Keratinocyte (primary cell): ENCODE data around the gene USP12. TPM values are rescaled to one million over a fixed set of nuclear protein-coding genes. Genes with fewer than 3 reads are reported as not detected.

Experiments
- DNase-seq: peaks from one replicate; pipeline ENCODE4 v3.0.0-alpha.2; 2011; ENCODE audit warnings: low read depth, missing footprints, low spot score
- FAIRE-seq: peaks from 2 replicates; lab custom pipeline; 2011; peaks lifted over from hg19 to GRCh38; lab: Jason Lieb, UNC
- H2AFZ ChIP-seq: 2 replicates; pipeline ENCODE4 v1.6.0; 2012; ENCODE audit warnings: low read length, control low read depth, inconsistent platforms; ENCODE audit not compliant: control insufficient read depth
- H3K27ac ChIP-seq: 2 replicates; pipeline ENCODE4 v1.5.1; 2011; ENCODE audit warnings: low read length; ENCODE audit not compliant: control insufficient read depth, insufficient read depth
- H3K27me3 ChIP-seq: 3 replicates; pipeline ENCODE4 v1.6.0; 2011; ENCODE audit warnings: low read length; ENCODE audit not compliant: control insufficient read depth, insufficient read depth; ENCODE audit errors: extremely low read depth
- H3K36me3 ChIP-seq, 2 experiments: 2 replicates in 1 of 2; 3 replicates in 1 of 2; pipeline ENCODE4 v1.5.1; 2011; ENCODE audit warnings: low read length in 2 of 2, mild to moderate bottlenecking in 1 of 2; ENCODE audit not compliant: control insufficient read depth in 2 of 2, insufficient read depth in 2 of 2; ENCODE audit errors: extremely low read depth in 1 of 2
- H3K4me1 ChIP-seq: 3 replicates; pipeline ENCODE4 v1.5.1; 2011; ENCODE audit warnings: low read length; ENCODE audit not compliant: control insufficient read depth, insufficient read depth; ENCODE audit errors: extremely low read depth
- H3K4me2 ChIP-seq: 3 replicates; pipeline ENCODE4 v1.6.0; 2011; ENCODE audit warnings: low read depth, low read length; ENCODE audit not compliant: control insufficient read depth, insufficient read depth; ENCODE audit errors: extremely low read depth
- H3K4me3 ChIP-seq, 3 experiments: fragments of 200-600 bp in 1 of 3; sonication (generic) in 1 of 3; 2 replicates in 2 of 3; 3 replicates in 1 of 3; pipeline ENCODE4 v1.5.1; 2011 to 2016; ENCODE audit warnings: low read length in 3 of 3, mild to moderate bottlenecking in 3 of 3, control low read depth in 2 of 3, inconsistent platforms in 1 of 3, low read depth in 1 of 3, mixed read lengths in 1 of 3, mixed run types in 1 of 3, moderate library complexity in 1 of 3; ENCODE audit not compliant: control insufficient read depth in 2 of 3, insufficient read depth in 2 of 3; ENCODE audit errors: extremely low read depth in 1 of 3
- H3K79me2 ChIP-seq: 2 replicates; pipeline ENCODE4 v1.6.0; 2012; ENCODE audit warnings: low read length; ENCODE audit not compliant: control insufficient read depth, insufficient read depth
- H3K9ac ChIP-seq: 3 replicates; pipeline ENCODE4 v1.6.0; 2011; ENCODE audit warnings: low read length; ENCODE audit not compliant: control insufficient read depth, insufficient read depth; ENCODE audit errors: extremely low read depth
- H3K9me1 ChIP-seq: 3 replicates; pipeline ENCODE4 v1.6.0; 2011; ENCODE audit warnings: low read length; ENCODE audit not compliant: control insufficient read depth, insufficient read depth; ENCODE audit errors: extremely low read depth
- H3K9me3 ChIP-seq: 2 replicates; pipeline ENCODE4 v1.5.1; 2012; ENCODE audit warnings: low read depth, low read length; ENCODE audit not compliant: control insufficient read depth
- H4K20me1 ChIP-seq: 3 replicates; pipeline ENCODE4 v1.6.0; 2011; ENCODE audit warnings: low read length; ENCODE audit not compliant: control insufficient read depth, insufficient read depth; ENCODE audit errors: extremely low read depth
- EZH2 ChIP-seq: IDR thresholded peaks from one replicate; pipeline ENCODE4 v1.6.1; 2012; ENCODE audit warnings: inconsistent platforms, mild to moderate bottlenecking, low read length, moderate library complexity
- dilution Hi-C: fragments of 300-500 bp; cut with MboI; formaldehyde crosslinking; loops from one replicate; pipeline ENCODE4 v1.7.0; 2020; ENCODE audit warnings: low sequenced_read_pairs; ENCODE audit not compliant: extremely low pct_ligation_motif_present
- polyA plus RNA-seq, 5 experiments: library from polyadenylated mRNA; depleted of rRNA in 3 of 5; stranded (reverse) in 3 of 5; stranded (forward) in 1 of 5; unstranded in 1 of 5; fragments of >200 nt; gene quantifications; 1 replicate in 1 of 5; 2 replicates in 3 of 5; 3 replicates in 1 of 5; pipeline versions ENCODE4 v1.2.1 to v1.2.3, GENCODE V29; 2011 to 2012; ENCODE audit warnings: missing spikeins in 2 of 5, low read depth in 1 of 5, low replicate concordance in 1 of 5
- TF ChIP-seq, protein P1 (sequence below), 3 experiments: IDR thresholded peaks in 1 of 3; conservative IDR thresholded peaks in 1 of 3; optimal IDR thresholded peaks in 1 of 3; 2 replicates in 2 of 3; 3 replicates in 1 of 3; pipeline versions ENCODE3 to v1.5.1; 2011; ENCODE audit warnings: low read length in 3 of 3, mild to moderate bottlenecking in 3 of 3, moderate library complexity in 2 of 3, control low read depth in 1 of 3, inconsistent platforms in 1 of 3; ENCODE audit not compliant: insufficient read depth in 2 of 3; ENCODE audit errors: extremely low read depth in 1 of 3

USP12 gene
- polyA plus RNA-seq, 1 donor (not counting 4 experiments of a cell fraction or from before 2014, with no cell fraction given) = 20.7 TPM

- H3K4me2 ChIP-seq = no peak overlapping the region
- no peak overlapping the region for H3K9ac ChIP-seq
- no peak overlapping the region for H3K4me3 ChIP-seq
- H3K4me1 ChIP-seq = no peaks in the 10 kb centered on the region
- dilution Hi-C loops = no loop called here
- no peaks in the 10 kb centered on the region for H4K20me1 ChIP-seq
- DNase-seq (no peak), FAIRE-seq (no peak)
- no peaks in the 10 kb centered on the region for H3K79me2 ChIP-seq
- H3K36me3 ChIP-seq = no peaks in the 10 kb centered on the region
- no peak for TF ChIP-seq EZH2
- TF ChIP-seq, protein P1, sequence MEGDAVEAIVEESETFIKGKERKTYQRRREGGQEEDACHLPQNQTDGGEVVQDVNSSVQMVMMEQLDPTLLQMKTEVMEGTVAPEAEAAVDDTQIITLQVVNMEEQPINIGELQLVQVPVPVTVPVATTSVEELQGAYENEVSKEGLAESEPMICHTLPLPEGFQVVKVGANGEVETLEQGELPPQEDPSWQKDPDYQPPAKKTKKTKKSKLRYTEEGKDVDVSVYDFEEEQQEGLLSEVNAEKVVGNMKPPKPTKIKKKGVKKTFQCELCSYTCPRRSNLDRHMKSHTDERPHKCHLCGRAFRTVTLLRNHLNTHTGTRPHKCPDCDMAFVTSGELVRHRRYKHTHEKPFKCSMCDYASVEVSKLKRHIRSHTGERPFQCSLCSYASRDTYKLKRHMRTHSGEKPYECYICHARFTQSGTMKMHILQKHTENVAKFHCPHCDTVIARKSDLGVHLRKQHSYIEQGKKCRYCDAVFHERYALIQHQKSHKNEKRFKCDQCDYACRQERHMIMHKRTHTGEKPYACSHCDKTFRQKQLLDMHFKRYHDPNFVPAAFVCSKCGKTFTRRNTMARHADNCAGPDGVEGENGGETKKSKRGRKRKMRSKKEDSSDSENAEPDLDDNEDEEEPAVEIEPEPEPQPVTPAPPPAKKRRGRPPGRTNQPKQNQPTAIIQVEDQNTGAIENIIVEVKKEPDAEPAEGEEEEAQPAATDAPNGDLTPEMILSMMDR (optimal IDR thresholded peaks at IDR 0.05 in 1 of 3, IDR thresholded peaks at IDR 0.05 in 1 of 3, conservative IDR thresholded peaks at IDR 0.05 in 1 of 3; ENCODE audit: extremely low read depth in 1 of 3, insufficient read depth in 2 of 3, low read length in 3 of 3) = no peak
- no peaks in the 10 kb centered on the region for H3K9me1 ChIP-seq
- H3K27ac ChIP-seq = no peak overlapping the region
- H3K9me3 ChIP-seq = no peaks in the 10 kb centered on the region
- H2AFZ ChIP-seq = no peak overlapping the region
- peaks cover 2% of the 10 kb centered on the region for H3K27me3 ChIP-seq
Observed at GRCh38 chr13:27020415-27020814, 151.2 kb downstream of the USP12 start.

GRCh38 chr13:27018882-27019281, 152.7 kb downstream of the USP12 start:
- no peaks in the 10 kb centered on the region for H3K36me3 ChIP-seq
- no peak for FAIRE-seq
- no peak overlapping the region for H3K4me2 ChIP-seq

More at GRCh38 chr13:27018882-27019281, 152.7 kb downstream of the USP12 start:
- Histone ChIP-seq H3K9ac (no peak overlapping the region), H2AFZ (no peak overlapping the region), H3K79me2 (no peaks in the 10 kb centered on the region), H3K9me1 (no peaks in the 10 kb centered on the region), H3K4me3 (no peak overlapping the region), H3K27ac (no peak overlapping the region), H3K9me3 (no peaks in the 10 kb centered on the region), H3K4me1 (no peaks in the 10 kb centered on the region), H3K27me3 (peaks cover 6% of the 10 kb centered on the region), H4K20me1 (no peaks in the 10 kb centered on the region)
- no peak for TF ChIP-seq EZH2
- TF ChIP-seq, protein P1 (optimal IDR thresholded peaks at IDR 0.05 in 1 of 3, IDR thresholded peaks at IDR 0.05 in 1 of 3, conservative IDR thresholded peaks at IDR 0.05 in 1 of 3; ENCODE audit: extremely low read depth in 1 of 3, insufficient read depth in 2 of 3, low read length in 3 of 3) = no peak
- dilution Hi-C loops = no loop called here
- DNase-seq = no peak
